HepG2 (cell line): ENCODE measurements around the gene MAN2A1. TPM values are rescaled to one million over a fixed set of nuclear protein-coding genes. Genes with fewer than 3 reads are reported as not detected.

ENCODE experiments used
- ATAC-seq: fragments of 200-7000 bp; cut with Tn5 transposase; 3 replicates; pipeline ENCODE4 v1.9.1; 2020; ENCODE audit warnings: mild to moderate bottlenecking, moderate library complexity
- BruUV-seq: library from RNA; stranded (reverse); fragments of 400-500 nt; replicated peaks from 2 replicates; lab custom pipeline; 2021; lab: Mats Ljungman, UMichigan
- CTCF ChIA-PET: fragments of 300-600 bp; formaldehyde crosslinking; extraction: SDS; loops from one replicate; lab custom pipeline; 2021; ENCODE audit warnings: low total read pairs, inconsistent platforms, low intra/inter-chr PET ratio; lab: Yijun Ruan, JAX
- POLR2A ChIA-PET: fragments of 350-600 bp; sonication (Branson Sonifier 250); formaldehyde crosslinking; loops from one replicate; lab custom pipeline; 2020; ENCODE audit warnings: antibody characterized with exemption, inconsistent platforms; lab: Yijun Ruan, JAX
- DNase-seq: peaks from one replicate; pipeline ENCODE4 v3.0.0-alpha.2; 2015; ENCODE audit warnings: low spot score
- FAIRE-seq: peaks from 3 replicates; lab custom pipeline; 2011; peaks lifted over from hg19 to GRCh38; lab: Jason Lieb, UNC
- H2AFZ ChIP-seq: one replicate; pipeline ENCODE4 v1.6.1; 2011; ENCODE audit warnings: low read length, inconsistent platforms
- H3K27ac ChIP-seq: fragments of 300-600 bp; 3 replicates; pipeline ENCODE4 v1.8.0; 2011; ENCODE audit warnings: mixed run types, mild to moderate bottlenecking, mixed read lengths, low read length, inconsistent platforms; ENCODE audit not compliant: insufficient read depth; ENCODE audit errors: extremely low read length
- H3K27me3 ChIP-seq, 2 experiments: fragments of 200-600 bp in 1 of 2; 2 replicates in 1 of 2; 3 replicates in 1 of 2; pipeline versions ENCODE4 v1.6.0 to v1.8.0; 2011; ENCODE audit warnings: low read length in 2 of 2, mild to moderate bottlenecking in 2 of 2, moderate library complexity in 2 of 2, inconsistent platforms in 1 of 2; ENCODE audit not compliant: insufficient read depth in 2 of 2, control insufficient read depth in 1 of 2
- H3K36me3 ChIP-seq, 2 experiments: fragments of 200-600 bp in 1 of 2; replicated peaks in 1 of 2; 2 replicates in 1 of 2; 3 replicates in 1 of 2; pipeline versions ENCODE4 v1.5.1 to v1.8.0; 2011; ENCODE audit warnings: low read length in 2 of 2, inconsistent platforms in 1 of 2; ENCODE audit not compliant: insufficient read depth in 2 of 2, control insufficient read depth in 1 of 2
- H3K4me1 ChIP-seq: 2 replicates; pipeline ENCODE4 v1.5.1; 2012; ENCODE audit warnings: low read length, inconsistent platforms; ENCODE audit not compliant: insufficient read depth
- H3K4me2 ChIP-seq: 2 replicates; pipeline ENCODE4 v1.6.0; 2011; ENCODE audit warnings: low read depth, low read length, inconsistent platforms
- H3K4me3 ChIP-seq, 3 experiments: fragments of 200-600 bp in 1 of 3; sonication (generic), shearing (Covaris generic) in 1 of 3; replicated peaks in 1 of 3; 2 replicates each; pipeline ENCODE4 v1.5.1; 2011 to 2016; ENCODE audit warnings: low read length in 3 of 3, inconsistent platforms in 2 of 3, low read depth in 2 of 3, mild to moderate bottlenecking in 2 of 3, control low read depth in 1 of 3, mixed read lengths in 1 of 3; ENCODE audit not compliant: insufficient read depth in 1 of 3
- H3K79me2 ChIP-seq: one replicate; pipeline ENCODE4 v1.6.1; 2011; ENCODE audit warnings: low read length, inconsistent platforms; ENCODE audit not compliant: insufficient read depth
- H3K9ac ChIP-seq: 2 replicates; pipeline ENCODE4 v1.6.0; 2011; ENCODE audit warnings: mild to moderate bottlenecking, low read depth, low read length, inconsistent platforms; ENCODE audit not compliant: insufficient read depth
- H3K9me3 ChIP-seq: 2 replicates; pipeline ENCODE4 v1.5.1; 2012; ENCODE audit warnings: mild to moderate bottlenecking, low read length
- H4K20me1 ChIP-seq: 2 replicates; pipeline ENCODE4 v1.6.0; 2011; ENCODE audit warnings: inconsistent platforms, mild to moderate bottlenecking, low read length, moderate library complexity; ENCODE audit not compliant: insufficient read depth
- CEBPG ChIP-seq: IDR thresholded peaks from 2 replicates; pipeline ENCODE4 v1.6.1; 2016
- HHEX ChIP-seq: IDR thresholded peaks from 2 replicates; pipeline ENCODE4 v1.6.1; 2016; ENCODE audit warnings: control low read depth
- KLF12 ChIP-seq: sonication (generic); formaldehyde crosslinking; IDR thresholded peaks from 2 replicates; pipeline ENCODE4 v1.4.0; 2020; ENCODE audit warnings: missing genetic modification reagents, borderline replicate concordance
- MZF1 ChIP-seq: sonication (generic); formaldehyde crosslinking; IDR thresholded peaks from 2 replicates; pipeline ENCODE4 v1.8.1; 2023; ENCODE audit warnings: mild to moderate bottlenecking, missing genetic modification reagents, borderline replicate concordance
- NFE2L1 ChIP-seq: sonication (generic); formaldehyde crosslinking; IDR thresholded peaks from 2 replicates; pipeline ENCODE4 v1.4.0; 2020; ENCODE audit warnings: missing genetic modification reagents, mild to moderate bottlenecking, borderline replicate concordance
- PAX8 ChIP-seq: sonication (generic); formaldehyde crosslinking; IDR thresholded peaks from 2 replicates; pipeline ENCODE4 v1.8.0; 2022; ENCODE audit warnings: mild to moderate bottlenecking, missing genetic modification reagents, borderline replicate concordance
- PRMT3 ChIP-seq: sonication (generic); formaldehyde crosslinking; IDR thresholded peaks from 2 replicates; pipeline ENCODE4 v1.8.1; 2022; ENCODE audit warnings: low read depth, mild to moderate bottlenecking, moderate library complexity, missing genetic modification reagents, borderline replicate concordance
- RELA ChIP-seq: sonication (generic); formaldehyde crosslinking; IDR thresholded peaks from 2 replicates; pipeline ENCODE4 v1.4.0; 2020; ENCODE audit warnings: missing genetic modification reagents
- RFXAP ChIP-seq: sonication (generic); formaldehyde crosslinking; IDR thresholded peaks from 2 replicates; pipeline ENCODE4 v1.4.0; 2020; ENCODE audit warnings: missing genetic modification reagents, borderline replicate concordance
- SMARCE1 ChIP-seq: fragments of 450-650 bp; IDR thresholded peaks from 2 replicates; pipeline ENCODE4 v1.6.1; 2017; ENCODE audit warnings: borderline replicate concordance
- TOPORS ChIP-seq: sonication (generic); formaldehyde crosslinking; IDR thresholded peaks from 2 replicates; pipeline ENCODE4 v1.8.0; 2023; ENCODE audit warnings: mild to moderate bottlenecking, missing genetic modification reagents
- ZBTB38 ChIP-seq: sonication (generic); formaldehyde crosslinking; IDR thresholded peaks from 2 replicates; pipeline ENCODE4 v1.5.1; 2020; ENCODE audit warnings: mild to moderate bottlenecking, missing genetic modification reagents
- ZNF317 ChIP-seq: sonication (generic); formaldehyde crosslinking; IDR thresholded peaks from 2 replicates; pipeline ENCODE4 v1.5.0; 2020; ENCODE audit warnings: mild to moderate bottlenecking, missing genetic modification reagents
- ZNF496 ChIP-seq: sonication (generic); formaldehyde crosslinking; IDR thresholded peaks from 2 replicates; pipeline ENCODE4 v1.8.1; 2023; ENCODE audit warnings: mild to moderate bottlenecking, moderate library complexity, missing genetic modification reagents; ENCODE audit not compliant: insufficient replicate concordance
- ZNF563 ChIP-seq: sonication (generic); formaldehyde crosslinking; IDR thresholded peaks from 2 replicates; pipeline ENCODE4 v1.8.0; 2022; ENCODE audit warnings: mild to moderate bottlenecking, moderate library complexity, missing genetic modification reagents
- ZNF589 ChIP-seq: sonication (generic); formaldehyde crosslinking; conservative IDR thresholded peaks from 2 replicates; pipeline ENCODE4 v1.8.0; 2022; ENCODE audit warnings: mild to moderate bottlenecking, moderate library complexity, missing genetic modification reagents
- ZNF660 ChIP-seq: sonication (generic); formaldehyde crosslinking; IDR thresholded peaks from 2 replicates; pipeline ENCODE4 v1.5.1; 2020; ENCODE audit warnings: mild to moderate bottlenecking, low read depth, missing genetic modification reagents, borderline replicate concordance
- ZNF788 ChIP-seq: sonication (generic); formaldehyde crosslinking; IDR thresholded peaks from 2 replicates; pipeline ENCODE4 v1.5.0; 2020; ENCODE audit warnings: mild to moderate bottlenecking, missing genetic modification reagents, borderline replicate concordance
- WGBS: methylation state at CpG from one replicate; pipeline ENCODE4 v1.1.6; 2017; ENCODE audit warnings: low lambda C conversion rate; 5-methylcytosine and 5-hydroxymethylcytosine counted together
- in situ Hi-C: cut with HindIII; loops from 2 replicates; pipeline ENCODE4 v1.10.0; 2017; ENCODE audit warnings: low pct_unique_long_range_greater_than_20kb; ENCODE audit not compliant: extremely low pct_ligation_motif_present
- intact Hi-C: fragments of 100-400 bp; cut with micrococcal nuclease; formaldehyde crosslinking; loops from one replicate; pipeline ENCODE4 v1.10.0; 2022; ENCODE audit not compliant: unreplicated experiment
- polyA plus RNA-seq, 8 experiments: library from polyadenylated mRNA; depleted of rRNA in 3 of 8; stranded (reverse) in 7 of 8; unstranded in 1 of 8; fragments of >200 nt; fragmentation: Illumina TruSeq in 4 of 8; extraction: Trizol in 4 of 8; gene quantifications; 2 replicates each; pipeline versions ENCODE4 v1.2.1 to v1.2.3, GENCODE V29; 2011 to 2016; ENCODE audit warnings: low read depth in 4 of 8, missing spikeins in 1 of 8, mixed read lengths in 1 of 8; ENCODE audit not compliant: insufficient read depth in 1 of 8
- total RNA-seq, 5 experiments: library from RNA; depleted of rRNA; stranded (reverse); fragments of >200 nt; fragmentation: Illumina TruSeq; extraction: Trizol; gene quantifications; 2 replicates each; pipeline ENCODE4 v1.2.3, GENCODE V29; 2016; ENCODE audit warnings: low read depth in 1 of 5
- TF ChIP-seq, protein P1 (sequence below): sonication (generic); formaldehyde crosslinking; IDR thresholded peaks from 2 replicates; pipeline ENCODE4 v1.4.0; 2020; ENCODE audit warnings: missing genetic modification reagents
- TF ChIP-seq, protein P2 (sequence below): sonication (generic); formaldehyde crosslinking; IDR thresholded peaks from 2 replicates; pipeline ENCODE4 v1.8.1; 2023; ENCODE audit warnings: missing genetic modification reagents, inconsistent platforms, borderline replicate concordance

The MAN2A1 gene
- total and polyA plus RNA-seq, 2 of the 13 experiments (the other 11 are each of a cell fraction or from before 2014, with no cell fraction given) = 56.2 to 80.5 TPM

DNA sequence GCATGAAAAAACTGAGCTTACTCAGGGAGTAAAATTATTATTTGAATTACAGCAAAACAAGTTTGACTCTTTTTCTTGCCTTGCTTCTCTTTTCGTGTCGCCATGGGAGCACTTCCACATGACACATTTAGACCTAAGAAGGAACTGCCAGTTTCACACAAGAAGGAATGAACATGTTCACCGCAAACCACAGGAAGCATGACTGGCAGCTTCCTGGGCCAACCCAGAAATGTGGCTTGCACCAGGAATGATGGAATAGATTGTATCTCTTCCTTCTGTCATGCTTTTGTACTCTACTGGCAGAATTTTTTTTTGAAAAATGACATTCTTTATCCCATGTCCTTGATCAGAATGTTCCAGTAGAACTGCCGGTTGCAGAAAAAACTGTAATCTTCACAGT lies 32.9 kb upstream of the MAN2A1 start:
- TF ChIP-seq KLF12 (no peak), CEBPG (no peak), ZNF660 (CRISPR knock-in tag) (no peak), MZF1 (CRISPR knock-in tag) (no peak), ZNF589 (no peak), ZBTB38 (CRISPR knock-in tag) (no peak), PAX8 (no peak), NFE2L1 (CRISPR knock-in tag) (no peak), ZNF563 (CRISPR knock-in tag) (no peak), HHEX (CRISPR knock-in tag) (no peak), SMARCE1 (no peak), ZNF788 (CRISPR knock-in tag) (no peak), RELA (CRISPR knock-in tag) (no peak), ZNF317 (CRISPR knock-in tag) (no peak), RFXAP (CRISPR knock-in tag) (no peak), ZNF496 (CRISPR knock-in tag) (no peak), TOPORS (CRISPR knock-in tag) (no peak), PRMT3 (CRISPR knock-in tag) (no peak)
- TF ChIP-seq, protein P1, sequence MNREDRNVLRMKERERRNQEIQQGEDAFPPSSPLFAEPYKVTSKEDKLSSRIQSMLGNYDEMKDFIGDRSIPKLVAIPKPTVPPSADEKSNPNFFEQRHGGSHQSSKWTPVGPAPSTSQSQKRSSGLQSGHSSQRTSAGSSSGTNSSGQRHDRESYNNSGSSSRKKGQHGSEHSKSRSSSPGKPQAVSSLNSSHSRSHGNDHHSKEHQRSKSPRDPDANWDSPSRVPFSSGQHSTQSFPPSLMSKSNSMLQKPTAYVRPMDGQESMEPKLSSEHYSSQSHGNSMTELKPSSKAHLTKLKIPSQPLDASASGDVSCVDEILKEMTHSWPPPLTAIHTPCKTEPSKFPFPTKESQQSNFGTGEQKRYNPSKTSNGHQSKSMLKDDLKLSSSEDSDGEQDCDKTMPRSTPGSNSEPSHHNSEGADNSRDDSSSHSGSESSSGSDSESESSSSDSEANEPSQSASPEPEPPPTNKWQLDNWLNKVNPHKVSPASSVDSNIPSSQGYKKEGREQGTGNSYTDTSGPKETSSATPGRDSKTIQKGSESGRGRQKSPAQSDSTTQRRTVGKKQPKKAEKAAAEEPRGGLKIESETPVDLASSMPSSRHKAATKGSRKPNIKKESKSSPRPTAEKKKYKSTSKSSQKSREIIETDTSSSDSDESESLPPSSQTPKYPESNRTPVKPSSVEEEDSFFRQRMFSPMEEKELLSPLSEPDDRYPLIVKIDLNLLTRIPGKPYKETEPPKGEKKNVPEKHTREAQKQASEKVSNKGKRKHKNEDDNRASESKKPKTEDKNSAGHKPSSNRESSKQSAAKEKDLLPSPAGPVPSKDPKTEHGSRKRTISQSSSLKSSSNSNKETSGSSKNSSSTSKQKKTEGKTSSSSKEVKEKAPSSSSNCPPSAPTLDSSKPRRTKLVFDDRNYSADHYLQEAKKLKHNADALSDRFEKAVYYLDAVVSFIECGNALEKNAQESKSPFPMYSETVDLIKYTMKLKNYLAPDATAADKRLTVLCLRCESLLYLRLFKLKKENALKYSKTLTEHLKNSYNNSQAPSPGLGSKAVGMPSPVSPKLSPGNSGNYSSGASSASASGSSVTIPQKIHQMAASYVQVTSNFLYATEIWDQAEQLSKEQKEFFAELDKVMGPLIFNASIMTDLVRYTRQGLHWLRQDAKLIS (CRISPR knock-in tag) = no peak
- TF ChIP-seq, protein P2, sequence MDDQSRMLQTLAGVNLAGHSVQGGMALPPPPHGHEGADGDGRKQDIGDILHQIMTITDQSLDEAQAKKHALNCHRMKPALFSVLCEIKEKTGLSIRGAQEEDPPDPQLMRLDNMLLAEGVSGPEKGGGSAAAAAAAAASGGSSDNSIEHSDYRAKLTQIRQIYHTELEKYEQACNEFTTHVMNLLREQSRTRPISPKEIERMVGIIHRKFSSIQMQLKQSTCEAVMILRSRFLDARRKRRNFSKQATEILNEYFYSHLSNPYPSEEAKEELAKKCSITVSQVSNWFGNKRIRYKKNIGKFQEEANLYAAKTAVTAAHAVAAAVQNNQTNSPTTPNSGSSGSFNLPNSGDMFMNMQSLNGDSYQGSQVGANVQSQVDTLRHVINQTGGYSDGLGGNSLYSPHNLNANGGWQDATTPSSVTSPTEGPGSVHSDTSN (CRISPR knock-in tag) = no peak
- ChIA-PET CTCF (no interaction called here), POLR2A (no interaction called here)
- Histone ChIP-seq H3K9me3 (no peaks in the 10 kb centered on the region), H4K20me1 (no peaks in the 10 kb centered on the region), H2AFZ (no peak overlapping the region), H3K4me1 (no peaks in the 10 kb centered on the region), H3K27ac (no peak overlapping the region), H3K4me2 (no peak overlapping the region), H3K4me3 (no peak overlapping the region), H3K9ac (no peak overlapping the region), H3K36me3 (no peaks in the 10 kb centered on the region), H3K27me3 (no peaks in the 10 kb centered on the region; a peak in 1 of 5 replicates), H3K79me2 (no peaks in the 10 kb centered on the region)
- FAIRE-seq = no peak
- intact Hi-C loops (no loop called here), in situ Hi-C loops (no loop called here)
- BruUV-seq = no TSS peak
- no peak for DNase-seq
- no peak for ATAC-seq
- WGBS = 37% methylated on average over 4 of the region's 4 CpGs
